ENCODE data around the gene TIMM13. TPM values are rescaled to one million over a fixed set of nuclear protein-coding genes. Genes with fewer than 3 reads are reported as not detected.

TIMM13 gene
- total and polyA plus RNA-seq, 11 donors: 27.4 to 98.5 (median 65.9) TPM

DNA sequence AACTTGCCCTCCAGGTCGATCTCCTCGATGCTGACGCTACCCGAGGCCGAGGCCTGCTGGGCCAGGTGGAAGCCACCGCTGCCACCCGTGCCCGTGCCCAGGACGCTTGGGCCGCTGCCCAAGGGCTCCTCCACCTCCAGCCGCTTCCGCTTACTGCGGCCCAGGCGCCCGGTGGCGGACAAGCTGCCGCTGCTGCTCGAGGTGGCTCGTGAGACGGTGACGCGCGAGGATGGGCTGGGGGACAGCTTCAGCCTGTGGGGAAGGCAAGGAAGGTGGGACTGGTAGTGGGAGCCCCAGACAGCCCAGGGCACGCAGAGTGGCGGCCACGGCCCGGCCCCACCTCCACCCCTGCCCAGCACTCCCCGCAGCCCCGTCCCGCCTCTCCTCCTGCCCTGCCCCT, 6.5 kb upstream of the TIMM13 start:
- TF ChIP-seq POLR2A (IDR thresholded peaks at IDR 0.05): no peak
- TF ChIP-seq, protein P1, sequence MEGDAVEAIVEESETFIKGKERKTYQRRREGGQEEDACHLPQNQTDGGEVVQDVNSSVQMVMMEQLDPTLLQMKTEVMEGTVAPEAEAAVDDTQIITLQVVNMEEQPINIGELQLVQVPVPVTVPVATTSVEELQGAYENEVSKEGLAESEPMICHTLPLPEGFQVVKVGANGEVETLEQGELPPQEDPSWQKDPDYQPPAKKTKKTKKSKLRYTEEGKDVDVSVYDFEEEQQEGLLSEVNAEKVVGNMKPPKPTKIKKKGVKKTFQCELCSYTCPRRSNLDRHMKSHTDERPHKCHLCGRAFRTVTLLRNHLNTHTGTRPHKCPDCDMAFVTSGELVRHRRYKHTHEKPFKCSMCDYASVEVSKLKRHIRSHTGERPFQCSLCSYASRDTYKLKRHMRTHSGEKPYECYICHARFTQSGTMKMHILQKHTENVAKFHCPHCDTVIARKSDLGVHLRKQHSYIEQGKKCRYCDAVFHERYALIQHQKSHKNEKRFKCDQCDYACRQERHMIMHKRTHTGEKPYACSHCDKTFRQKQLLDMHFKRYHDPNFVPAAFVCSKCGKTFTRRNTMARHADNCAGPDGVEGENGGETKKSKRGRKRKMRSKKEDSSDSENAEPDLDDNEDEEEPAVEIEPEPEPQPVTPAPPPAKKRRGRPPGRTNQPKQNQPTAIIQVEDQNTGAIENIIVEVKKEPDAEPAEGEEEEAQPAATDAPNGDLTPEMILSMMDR (IDR thresholded peaks at IDR 0.05): no peak
- ATAC-seq: no peak
- intact Hi-C loops (cut with DNase I): no loop called here
- 93 to 97% (median 95%) methylated on average over 10 to 30 of the region's 30 CpGs for WGBS, 4 donors
- Histone ChIP-seq H3K36me3 (peaks cover 0 to 57% (median 22%) of the 10 kb centered on the region in 9 donors), H3K27ac (no peak overlapping the region), H3K27me3 (no peaks in the 10 kb centered on the region), H3K9me3 (no peaks in the 10 kb centered on the region), H3K4me3 (no peak overlapping the region), H3K4me1 (peaks cover 0 to 2% (median 0%) of the 10 kb centered on the region in 12 donors)
- peak in 1 of 5 donors; percentile 40 for DNase-seq

- no peak overlapping the region for H3K4me3 ChIP-seq
- intact Hi-C loops (cut with DNase I): no loop called here
- TF ChIP-seq POLR2A (IDR thresholded peaks at IDR 0.05): no peak
- TF ChIP-seq, protein P1 (IDR thresholded peaks at IDR 0.05): no peak
- WGBS, 4 donors: 96 to 97% (median 96%) methylated on average over 22 to 25 of the region's 25 CpGs
- H3K9me3 ChIP-seq: no peaks in the 10 kb centered on the region
- H3K27ac ChIP-seq: no peak overlapping the region
- DNase-seq (no peak), ATAC-seq (no peak)
- H3K4me1 ChIP-seq: peaks cover 0 to 14% (median 7%) of the 10 kb centered on the region in 12 donors
- peaks cover 0 to 44% (median 13%) of the 10 kb centered on the region in 9 donors for H3K36me3 ChIP-seq
- no peaks in the 10 kb centered on the region for H3K27me3 ChIP-seq
These were observed 4.9 kb upstream of the TIMM13 start for GRCh38 chr19:2432131-2432848.

- ATAC-seq: no peak
- no peak overlapping the region for H3K4me3 ChIP-seq
- TF ChIP-seq POLR2A (IDR thresholded peaks at IDR 0.05): no peak
- TF ChIP-seq, protein P1 (IDR thresholded peaks at IDR 0.05): no peak
- H3K27ac ChIP-seq: no peak overlapping the region
- peaks cover 0 to 37% (median 13%) of the 10 kb centered on the region in 9 donors for H3K36me3 ChIP-seq
- intact Hi-C loops (cut with DNase I): no loop called here
- H3K4me1 ChIP-seq: peaks cover 0 to 20% (median 13%) of the 10 kb centered on the region in 12 donors
- H3K27me3 ChIP-seq: no peaks in the 10 kb centered on the region
- no peak for DNase-seq
- H3K9me3 ChIP-seq: no peaks in the 10 kb centered on the region
- WGBS, 4 donors: 94 to 96% (median 95%) methylated on average over 33 to 37 of the region's 37 CpGs
These were observed 4.1 kb upstream of the TIMM13 start for GRCh38 chr19:2431318-2432055.

DNA sequence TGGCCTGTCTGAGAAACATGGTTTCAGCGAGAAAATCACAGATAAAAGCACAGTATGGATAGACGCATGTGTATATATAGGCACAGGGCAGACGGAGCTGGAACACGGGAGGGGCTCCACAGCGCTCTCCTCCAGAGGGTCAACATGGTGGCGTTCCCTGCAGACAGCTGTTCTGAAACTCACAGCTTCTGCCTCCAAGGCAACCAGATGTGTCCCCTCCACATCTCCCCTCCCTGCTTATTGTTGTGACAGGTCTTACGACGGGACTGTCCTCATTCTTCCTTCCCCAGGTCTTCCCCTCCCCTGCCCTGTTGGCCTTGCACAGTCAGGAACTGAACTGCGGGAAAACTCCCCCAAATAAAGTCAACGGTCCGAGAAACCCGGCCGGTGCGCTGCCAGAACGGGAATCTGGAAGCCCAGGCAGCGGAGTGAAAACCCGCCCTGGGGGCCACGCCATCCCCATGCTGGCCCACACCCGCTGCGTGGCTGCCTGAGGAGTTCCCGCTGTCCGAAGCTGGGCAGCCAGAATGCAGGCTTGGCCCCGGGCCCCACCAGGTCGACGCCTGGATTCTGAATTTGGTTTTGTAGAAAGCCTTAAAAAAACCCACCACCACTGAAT, 2.6 kb upstream of the TIMM13 start:
- Histone ChIP-seq H3K27ac (no peak overlapping the region), H3K36me3 (peaks cover 0 to 37% (median 13%) of the 10 kb centered on the region in 9 donors), H3K4me3 (no peak overlapping the region), H3K9me3 (no peaks in the 10 kb centered on the region), H3K4me1 (peaks cover 3 to 33% (median 26%) of the 10 kb centered on the region in 12 donors), H3K27me3 (no peaks in the 10 kb centered on the region)
- WGBS, 4 donors: 81 to 87% (median 87%) methylated on average over 24 to 25 of the region's 25 CpGs
- ATAC-seq (no peak), DNase-seq (no peak)
- intact Hi-C loops (cut with DNase I): no loop called here
- no peak for TF ChIP-seq POLR2A (IDR thresholded peaks at IDR 0.05)
- TF ChIP-seq, protein P1 (IDR thresholded peaks at IDR 0.05): no peak

All from heart left ventricle (tissue), 16 donors.